ENCODE data around the gene PTBP2.
"Not testable (repeated sequence)": the region's sequence is repeated elsewhere in the genome, so short reads cannot be mapped to it uniquely, and the experiment has no call there.

The PTBP2 gene

GRCh38 chr1:96772349-96772748, 50.8 kb downstream of the PTBP2 start:
- no peak for DNase-seq (ENCODE audit: extremely low spot score)
- POLR2A ChIA-PET: no interaction called here
- CTCF ChIA-PET: no interaction called here
- TF ChIP-seq NFRKB (IDR thresholded peaks at IDR 0.05) (no peak), L3MBTL2 (conservative IDR thresholded peaks at IDR 0.05) (no peak), ZNF384 (IDR thresholded peaks at IDR 0.05) (no peak), ARNT (IDR thresholded peaks at IDR 0.05) (no peak), FOXM1 (IDR thresholded peaks at IDR 0.05; ENCODE audit: borderline replicate concordance) (no peak), HDGF (IDR thresholded peaks at IDR 0.05; ENCODE audit: borderline replicate concordance) (no peak), TARDBP (IDR thresholded peaks at IDR 0.05) (no peak), FOXK2 (IDR thresholded peaks at IDR 0.05) (no peak), SUZ12 (IDR thresholded peaks at IDR 0.05) (no peak), PKNOX1 (IDR thresholded peaks at IDR 0.05) (no peak), ELF4 (IDR thresholded peaks at IDR 0.05) (no peak), CTBP1 (IDR thresholded peaks at IDR 0.05; ENCODE audit: borderline replicate concordance) (no peak), FOXA1 (IDR thresholded peaks at IDR 0.05) (no peak), BHLHE40 (IDR thresholded peaks at IDR 0.05; ENCODE audit: borderline replicate concordance) (no peak), LEF1 (IDR thresholded peaks at IDR 0.05; ENCODE audit: borderline replicate concordance) (no peak), SP1 (IDR thresholded peaks at IDR 0.05) (no peak)

- DNase-seq (ENCODE audit: extremely low spot score): no peak
- ChIA-PET CTCF (no interaction called here), POLR2A (no interaction called here)
- no peak for TF ChIP-seq CTBP1 (IDR thresholded peaks at IDR 0.05; ENCODE audit: borderline replicate concordance)
- no peak for TF ChIP-seq ELF4 (IDR thresholded peaks at IDR 0.05)
- no peak for TF ChIP-seq ARNT (IDR thresholded peaks at IDR 0.05)
Measured at GRCh38 chr1:96772972-96773371, 51.4 kb downstream of the PTBP2 start.

- CTCF ChIA-PET: no interaction called here
- no peak for TF ChIP-seq PKNOX1 (IDR thresholded peaks at IDR 0.05)
- TF ChIP-seq CTBP1 (IDR thresholded peaks at IDR 0.05; ENCODE audit: borderline replicate concordance): no peak
- TF ChIP-seq FOXM1 (IDR thresholded peaks at IDR 0.05; ENCODE audit: borderline replicate concordance): no peak
- no peak for TF ChIP-seq ELF4 (IDR thresholded peaks at IDR 0.05)
- no peak for TF ChIP-seq FOXK2 (IDR thresholded peaks at IDR 0.05)
- no peak for TF ChIP-seq FOXA1 (IDR thresholded peaks at IDR 0.05)
- TF ChIP-seq SP1 (IDR thresholded peaks at IDR 0.05): no peak
- TF ChIP-seq BHLHE40 (IDR thresholded peaks at IDR 0.05; ENCODE audit: borderline replicate concordance): no peak
- TF ChIP-seq LEF1 (IDR thresholded peaks at IDR 0.05; ENCODE audit: borderline replicate concordance): no peak
- no peak for TF ChIP-seq HDGF (IDR thresholded peaks at IDR 0.05; ENCODE audit: borderline replicate concordance)
- no peak for TF ChIP-seq ZNF384 (IDR thresholded peaks at IDR 0.05)
- no peak for TF ChIP-seq L3MBTL2 (conservative IDR thresholded peaks at IDR 0.05)
- TF ChIP-seq NFRKB (IDR thresholded peaks at IDR 0.05): no peak
- TF ChIP-seq TARDBP (IDR thresholded peaks at IDR 0.05): no peak
- TF ChIP-seq ARNT (IDR thresholded peaks at IDR 0.05): no peak
- TF ChIP-seq SUZ12 (IDR thresholded peaks at IDR 0.05): no peak
- POLR2A ChIA-PET: no interaction called here
- DNase-seq (ENCODE audit: extremely low spot score): no peak
Measured at GRCh38 chr1:96782206-96782605, 60.6 kb downstream of the PTBP2 start.

GRCh38 chr1:96782856-96783255, 61.3 kb downstream of the PTBP2 start:
- DNase-seq (ENCODE audit: extremely low spot score): no peak
- POLR2A ChIA-PET: no interaction called here

GRCh38 chr1:96790599-96790998, 69.0 kb downstream of the PTBP2 start:
- ChIA-PET POLR2A (no interaction called here), CTCF (no interaction called here)
- no peak for DNase-seq (ENCODE audit: extremely low spot score)

More at GRCh38 chr1:96782856-96783255, 61.3 kb downstream of the PTBP2 start:
- CTCF ChIA-PET: no interaction called here
- TF ChIP-seq TARDBP (IDR thresholded peaks at IDR 0.05) (no peak), ZNF384 (IDR thresholded peaks at IDR 0.05) (no peak), L3MBTL2 (conservative IDR thresholded peaks at IDR 0.05) (no peak), LEF1 (IDR thresholded peaks at IDR 0.05; ENCODE audit: borderline replicate concordance) (no peak), NFRKB (IDR thresholded peaks at IDR 0.05) (no peak), SP1 (IDR thresholded peaks at IDR 0.05) (no peak), FOXA1 (IDR thresholded peaks at IDR 0.05) (no peak), ELF4 (IDR thresholded peaks at IDR 0.05) (no peak), CTBP1 (IDR thresholded peaks at IDR 0.05; ENCODE audit: borderline replicate concordance) (no peak), HDGF (IDR thresholded peaks at IDR 0.05; ENCODE audit: borderline replicate concordance) (no peak), SUZ12 (IDR thresholded peaks at IDR 0.05) (no peak), BHLHE40 (IDR thresholded peaks at IDR 0.05; ENCODE audit: borderline replicate concordance) (no peak)

GRCh38 chr1:96792220-96792619, 70.6 kb downstream of the PTBP2 start:
- CTCF ChIA-PET: no interaction called here
- POLR2A ChIA-PET: no interaction called here

More at GRCh38 chr1:96790599-96790998, 69.0 kb downstream of the PTBP2 start:
- TF ChIP-seq ELF4 (IDR thresholded peaks at IDR 0.05) (no peak), PKNOX1 (IDR thresholded peaks at IDR 0.05) (no peak), FOXM1 (IDR thresholded peaks at IDR 0.05; ENCODE audit: borderline replicate concordance) (no peak), FOXA1 (IDR thresholded peaks at IDR 0.05) (no peak)

GRCh38 chr1:96801696-96802095, 80.1 kb downstream of the PTBP2 start:
- POLR2A ChIA-PET; DNase-seq (ENCODE audit: extremely low spot score); CTCF ChIA-PET: not testable (repeated sequence)

More at GRCh38 chr1:96792220-96792619, 70.6 kb downstream of the PTBP2 start:
- no peak for DNase-seq (ENCODE audit: extremely low spot score)
- TF ChIP-seq BHLHE40 (IDR thresholded peaks at IDR 0.05; ENCODE audit: borderline replicate concordance) (no peak), L3MBTL2 (conservative IDR thresholded peaks at IDR 0.05) (no peak), PKNOX1 (IDR thresholded peaks at IDR 0.05) (no peak), CTBP1 (IDR thresholded peaks at IDR 0.05; ENCODE audit: borderline replicate concordance) (no peak), HDGF (IDR thresholded peaks at IDR 0.05; ENCODE audit: borderline replicate concordance) (no peak), NFRKB (IDR thresholded peaks at IDR 0.05) (no peak), TARDBP (IDR thresholded peaks at IDR 0.05) (no peak), ELF4 (IDR thresholded peaks at IDR 0.05) (no peak), FOXK2 (IDR thresholded peaks at IDR 0.05) (no peak), ARNT (IDR thresholded peaks at IDR 0.05) (no peak), FOXA1 (IDR thresholded peaks at IDR 0.05) (no peak), SUZ12 (IDR thresholded peaks at IDR 0.05) (no peak), LEF1 (IDR thresholded peaks at IDR 0.05; ENCODE audit: borderline replicate concordance) (no peak), SP1 (IDR thresholded peaks at IDR 0.05) (no peak)

Measured in HEK293T (cell line).